Naive B cell (primary cell): Measurements from ENCODE around the gene RAB8A. TPM values are rescaled to one million over a fixed set of nuclear protein-coding genes. Genes with fewer than 3 reads are reported as not detected.
"Not testable (repeated sequence)": the region's sequence is repeated elsewhere in the genome, so short reads cannot be mapped to it uniquely, and the experiment has no call there.

ENCODE experiments used
- ATAC-seq, 2 donors: fragments of 150-1000 bp; cut with Tn5 transposase; 2 replicates each; pipeline ENCODE4 v1.10.0; 2021; ENCODE audit warnings: low read depth in 2 of 2, mild to moderate bottlenecking in 2 of 2, moderate library complexity in 2 of 2
- DNase-seq: peaks from one replicate; pipeline ENCODE4 v3.0.0; 2022
- H3K27ac Mint-ChIP-seq, 6 donors: one replicate each; pipeline ENCODE4 v1.8.0; 2020 to 2022; ENCODE audit warnings: mild to moderate bottlenecking in 6 of 6, mixed read lengths in 6 of 6, moderate library complexity in 5 of 6, inconsistent platforms in 2 of 6
- H3K27me3 Mint-ChIP-seq, 3 donors: one replicate each; pipeline ENCODE4 v1.8.0; 2021 to 2022; ENCODE audit warnings: mixed read lengths in 3 of 3, mild to moderate bottlenecking in 1 of 3
- H3K36me3 Mint-ChIP-seq, 2 donors: one replicate each; pipeline ENCODE4 v1.8.0; 2020 to 2022; ENCODE audit warnings: mixed read lengths in 2 of 2, inconsistent platforms in 1 of 2, mild to moderate bottlenecking in 1 of 2
- H3K4me1 Mint-ChIP-seq, 3 donors: one replicate each; pipeline ENCODE4 v1.8.0; 2020 to 2022; ENCODE audit warnings: mixed read lengths in 3 of 3, inconsistent platforms in 1 of 3, mild to moderate bottlenecking in 1 of 3, moderate library complexity in 1 of 3
- H3K4me3 Mint-ChIP-seq, 8 donors: one replicate each; pipeline ENCODE4 v1.8.0; 2020 to 2022; ENCODE audit warnings: mild to moderate bottlenecking in 8 of 8, mixed read lengths in 8 of 8, moderate library complexity in 8 of 8, inconsistent platforms in 2 of 8
- H3K9me3 Mint-ChIP-seq, 7 donors: one replicate each; pipeline ENCODE4 v1.8.0; 2020 to 2022; ENCODE audit warnings: mixed read lengths in 7 of 7, mild to moderate bottlenecking in 5 of 7, inconsistent platforms in 2 of 7, moderate library complexity in 1 of 7
- polyA plus RNA-seq, 6 donors: library from polyadenylated mRNA; unstranded; fragments of 300-500 nt; fragmentation: Illumina TruSeq; gene quantifications; one replicate each; pipeline ENCODE4 v1.2.3, GENCODE V29; 2021; ENCODE audit warnings: low read depth in 6 of 6

Gene RAB8A
- polyA plus RNA-seq, 6 donors from 2014 or later, result 98.8 to 134 (median 112) TPM

GRCh38 chr19:16106121-16106520 lies 5.6 kb upstream of the RAB8A start:
- no peaks in the 10 kb centered on the region for H3K27me3 Mint-ChIP-seq
- peak overlapping the region in 5 of 8 donors; percentile 4 to 63 (median 59) for H3K4me3 Mint-ChIP-seq
- no peak for ATAC-seq
- H3K27ac Mint-ChIP-seq, result peak overlapping the region in 4 of 6 donors; percentile 23 to 93 (median 87)
- H3K36me3 Mint-ChIP-seq, result peaks cover 3 to 12% of the 10 kb centered on the region in 2 donors
- no peak for DNase-seq
- peaks cover 14 to 31% (median 16%) of the 10 kb centered on the region in 3 donors for H3K4me1 Mint-ChIP-seq
- H3K9me3 Mint-ChIP-seq, result no peaks in the 10 kb centered on the region

DNA sequence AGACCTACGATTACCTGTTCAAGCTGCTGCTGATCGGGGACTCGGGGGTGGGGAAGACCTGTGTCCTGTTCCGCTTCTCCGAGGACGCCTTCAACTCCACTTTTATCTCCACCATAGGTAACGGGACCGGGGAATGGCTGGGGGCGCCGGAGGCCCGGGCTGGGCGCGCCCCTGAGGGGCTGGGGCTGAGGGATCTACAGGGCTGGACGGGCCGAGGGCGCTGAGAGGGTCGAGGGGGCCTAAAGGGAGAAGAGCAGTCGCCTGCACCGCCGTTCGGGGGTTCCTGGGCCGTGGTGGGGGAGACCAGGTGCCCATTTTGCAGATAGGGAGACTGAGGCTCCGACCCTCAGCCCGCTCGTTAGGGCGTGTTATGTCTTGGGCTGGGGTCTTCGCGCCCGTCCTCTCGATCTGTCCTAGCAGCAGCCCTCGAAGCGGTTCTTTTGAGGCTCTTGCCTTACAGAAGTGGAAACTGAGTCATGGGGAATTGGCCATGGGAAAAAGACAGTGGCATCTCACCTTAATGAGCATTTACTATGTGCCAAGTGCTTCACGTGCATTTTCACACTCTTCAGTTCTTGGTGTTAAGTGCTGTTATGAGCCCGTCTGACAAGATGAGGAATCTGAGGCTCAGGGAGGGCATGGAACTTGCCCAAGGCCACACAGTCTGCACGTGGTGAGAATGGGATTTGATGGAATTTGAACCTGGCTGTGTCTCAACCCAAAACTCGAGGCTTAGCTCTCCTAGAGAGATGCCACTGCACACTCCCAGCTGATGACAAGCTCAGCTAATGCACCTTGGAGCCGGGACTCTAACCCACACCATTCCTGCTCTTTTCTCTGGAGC lies 442 bp downstream of the RAB8A start:
- H3K4me3 Mint-ChIP-seq, result peak overlapping the region; percentile 91 to 99 (median 98)
- no peak for DNase-seq
- H3K36me3 Mint-ChIP-seq, result no peaks in the 10 kb centered on the region
- peaks cover 28 to 51% (median 31%) of the 10 kb centered on the region in 3 donors for H3K4me1 Mint-ChIP-seq
- peak overlapping the region; percentile 97 to 99 (median 98) for H3K27ac Mint-ChIP-seq
- ATAC-seq, result no peak
- H3K27me3 Mint-ChIP-seq, result no peaks in the 10 kb centered on the region
- H3K9me3 Mint-ChIP-seq, result no peaks in the 10 kb centered on the region

GRCh38 chr19:16112778-16113177 lies 1.1 kb downstream of the RAB8A start:
- H3K27ac Mint-ChIP-seq, result peak overlapping the region; percentile 36 to 99 (median 94)
- H3K9me3 Mint-ChIP-seq, result no peaks in the 10 kb centered on the region
- DNase-seq (no peak), ATAC-seq (no peak)
- peaks cover 31 to 57% (median 37%) of the 10 kb centered on the region in 3 donors for H3K4me1 Mint-ChIP-seq
- H3K4me3 Mint-ChIP-seq, result peak overlapping the region; percentile 91 to 99 (median 98)
- no peaks in the 10 kb centered on the region for H3K36me3 Mint-ChIP-seq
- H3K27me3 Mint-ChIP-seq, result no peaks in the 10 kb centered on the region

- no peaks in the 10 kb centered on the region for H3K27me3 Mint-ChIP-seq
- H3K27ac Mint-ChIP-seq, result peak overlapping the region in 5 of 6 donors; percentile 36 to 86 (median 77)
- H3K36me3 Mint-ChIP-seq, result no peaks in the 10 kb centered on the region
- no peaks in the 10 kb centered on the region for H3K9me3 Mint-ChIP-seq
- H3K4me1 Mint-ChIP-seq, result peaks cover 40 to 67% (median 46%) of the 10 kb centered on the region in 3 donors
- ATAC-seq (no peak), DNase-seq (no peak)
- H3K4me3 Mint-ChIP-seq, result peak overlapping the region in 7 of 8 donors; percentile 26 to 98 (median 55)
Measured at GRCh38 chr19:16113727-16114126, 2.0 kb downstream of the RAB8A start.

- DNase-seq (no peak), ATAC-seq (no peak)
- Mint-ChIP-seq H3K27me3 (no peaks in the 10 kb centered on the region), H3K4me3 (peak overlapping the region in 6 of 8 donors; percentile 7 to 67 (median 44)), H3K4me1 (peaks cover 50 to 82% (median 60%) of the 10 kb centered on the region in 3 donors), H3K36me3 (no peaks in the 10 kb centered on the region), H3K9me3 (no peaks in the 10 kb centered on the region), H3K27ac (peak overlapping the region in 4 of 6 donors; percentile 64 to 90 (median 84))
Measured at GRCh38 chr19:16115301-16116039, 3.8 kb downstream of the RAB8A start.

DNA sequence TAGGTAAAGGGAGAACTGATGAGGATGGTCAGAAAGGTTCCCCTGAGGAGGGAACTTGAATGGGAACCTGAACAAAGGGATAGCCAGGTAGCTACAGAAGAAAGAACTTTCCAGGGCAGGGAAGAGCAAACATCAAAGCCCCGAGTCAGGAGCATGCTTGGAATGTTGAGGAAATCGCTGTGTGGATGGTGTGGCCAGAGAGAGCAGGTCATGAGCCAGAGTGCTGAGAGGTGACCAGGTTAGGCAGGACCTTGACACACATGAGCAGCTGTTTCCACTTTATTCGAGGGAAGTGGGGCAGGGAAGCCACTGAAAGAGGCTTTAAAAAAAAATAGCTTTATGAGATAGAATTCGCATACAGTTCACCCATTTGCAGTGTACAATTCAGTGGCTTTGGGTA lies 4.4 kb downstream of the RAB8A start:
- Mint-ChIP-seq H3K36me3 (no peaks in the 10 kb centered on the region), H3K9me3 (no peaks in the 10 kb centered on the region), H3K27ac (peak overlapping the region in 5 of 6 donors; percentile 39 to 94 (median 85)), H3K4me1 (peaks cover 49 to 82% (median 58%) of the 10 kb centered on the region in 3 donors), H3K27me3 (no peaks in the 10 kb centered on the region), H3K4me3 (peak overlapping the region in 7 of 8 donors; percentile 0 to 66 (median 25))
- ATAC-seq, result no peak
- DNase-seq, result no peak

- no peaks in the 10 kb centered on the region for H3K36me3 Mint-ChIP-seq
- no peak for ATAC-seq
- H3K27ac Mint-ChIP-seq, result peak overlapping the region; percentile 94 to 99 (median 98)
- no peaks in the 10 kb centered on the region for H3K27me3 Mint-ChIP-seq
- peaks cover 46 to 71% (median 55%) of the 10 kb centered on the region in 3 donors for H3K4me1 Mint-ChIP-seq
- DNase-seq, result no peak
- no peaks in the 10 kb centered on the region for H3K9me3 Mint-ChIP-seq
- H3K4me3 Mint-ChIP-seq, result peak overlapping the region; percentile 35 to 92 (median 80)
Measured at GRCh38 chr19:16117594-16118033, 5.9 kb downstream of the RAB8A start.

- DNase-seq, result peak; percentile 91
Measured at GRCh38 chr19:16118489-16119033, 6.9 kb downstream of the RAB8A start.

DNA sequence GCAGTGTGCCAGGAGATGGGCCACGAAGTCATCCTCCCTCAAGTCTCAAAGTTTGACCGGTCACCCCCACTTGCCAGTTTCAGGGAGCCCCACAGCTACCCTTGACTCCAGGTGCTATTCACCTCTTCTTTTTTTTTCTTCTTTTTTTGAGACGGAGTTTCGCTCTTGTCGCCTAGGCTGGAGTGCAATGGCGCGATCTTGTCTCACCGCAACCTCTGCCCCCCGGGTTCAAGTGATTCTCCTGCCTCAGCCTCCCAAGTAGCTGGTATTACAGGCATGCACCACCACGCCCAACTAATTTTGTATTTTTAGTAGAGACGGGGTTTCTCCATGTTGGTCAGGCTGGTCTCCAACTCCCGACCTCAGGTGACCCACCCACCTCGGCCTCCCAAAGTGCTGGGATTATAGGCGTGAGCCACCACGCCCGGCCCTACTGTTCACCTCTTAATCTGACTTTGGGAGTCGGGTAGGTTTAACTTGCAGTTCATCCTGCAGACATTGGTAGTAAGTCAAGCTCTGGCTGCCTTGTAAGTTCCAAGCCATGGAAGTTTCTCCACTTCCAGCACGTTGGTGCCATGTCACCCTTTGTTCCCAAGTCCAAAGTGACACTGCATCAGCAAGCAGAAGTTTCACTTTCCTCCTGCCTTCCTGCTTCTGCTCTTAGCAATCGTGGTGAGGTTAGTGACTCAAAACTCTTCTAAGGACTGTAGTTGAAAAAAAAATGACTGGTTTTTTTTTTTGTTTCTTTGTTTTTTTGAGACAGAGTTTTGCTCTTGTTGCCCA lies 7.6 kb downstream of the RAB8A start:
- H3K9me3 Mint-ChIP-seq, H3K27me3 Mint-ChIP-seq, H3K36me3 Mint-ChIP-seq, ATAC-seq: not testable (repeated sequence)
- Mint-ChIP-seq H3K27ac (peak overlapping the region; percentile 94 to 99 (median 98)), H3K4me3 (peak overlapping the region; percentile 79 to 92 (median 84)), H3K4me1 (peaks cover 43 to 64% (median 51%) of the 10 kb centered on the region in 3 donors)
- DNase-seq, result peak; percentile 41

More at GRCh38 chr19:16118489-16119033, 6.9 kb downstream of the RAB8A start:
- H3K36me3 Mint-ChIP-seq, result no peaks in the 10 kb centered on the region
- H3K27ac Mint-ChIP-seq, result peak overlapping the region; percentile 94 to 99 (median 98)
- peaks cover 46 to 63% (median 53%) of the 10 kb centered on the region in 3 donors for H3K4me1 Mint-ChIP-seq
- peak; percentile 93 to 95 for ATAC-seq
- no peaks in the 10 kb centered on the region for H3K9me3 Mint-ChIP-seq
- no peaks in the 10 kb centered on the region for H3K27me3 Mint-ChIP-seq
- peak overlapping the region; percentile 79 to 92 (median 82) for H3K4me3 Mint-ChIP-seq

- H3K36me3 Mint-ChIP-seq, result peaks cover 0 to 8% of the 10 kb centered on the region in 2 donors
- no peak for ATAC-seq
- DNase-seq, result no peak
- H3K27ac Mint-ChIP-seq, result peak overlapping the region in 2 of 6 donors; percentile 94 to 98
- H3K4me1 Mint-ChIP-seq, result peaks cover 36 to 47% (median 46%) of the 10 kb centered on the region in 3 donors
- H3K4me3 Mint-ChIP-seq, result peak overlapping the region in 1 of 8 donors; percentile 15
- no peaks in the 10 kb centered on the region for H3K27me3 Mint-ChIP-seq
- no peaks in the 10 kb centered on the region for H3K9me3 Mint-ChIP-seq
Measured at GRCh38 chr19:16121141-16121540, 9.5 kb downstream of the RAB8A start.

- ATAC-seq, result no peak
- Mint-ChIP-seq H3K4me1 (peaks cover 34 to 42% (median 41%) of the 10 kb centered on the region in 3 donors), H3K4me3 (peak overlapping the region in 1 of 8 donors; percentile 21), H3K27me3 (no peaks in the 10 kb centered on the region), H3K36me3 (peaks cover 0 to 8% of the 10 kb centered on the region in 2 donors), H3K27ac (peak overlapping the region in 2 of 6 donors; percentile 39 to 66), H3K9me3 (no peaks in the 10 kb centered on the region)
- no peak for DNase-seq
Measured at GRCh38 chr19:16121967-16122366, 10.3 kb downstream of the RAB8A start.

GRCh38 chr19:16124953-16125352 lies 13.3 kb downstream of the RAB8A start:
- no peak for DNase-seq
- no peaks in the 10 kb centered on the region for H3K9me3 Mint-ChIP-seq
- H3K36me3 Mint-ChIP-seq, result peaks cover under 1 to 24% of the 10 kb centered on the region in 2 donors
- H3K27ac Mint-ChIP-seq, result peak overlapping the region in 1 of 6 donors; percentile 73
- H3K4me3 Mint-ChIP-seq, result no peak overlapping the region
- no peak for ATAC-seq
- H3K4me1 Mint-ChIP-seq, result peaks cover 11 to 20% (median 12%) of the 10 kb centered on the region in 3 donors
- H3K27me3 Mint-ChIP-seq, result no peaks in the 10 kb centered on the region
